Glomerular endothelial cell (primary cell): ENCODE measurements around the gene KLHL2. TPM values are rescaled to one million over a fixed set of nuclear protein-coding genes. Genes with fewer than 3 reads are reported as not detected.
"Not testable (repeated sequence)": the region's sequence is repeated elsewhere in the genome, so short reads cannot be mapped to it uniquely, and the experiment has no call there.

Source experiments
- DNase-seq: peaks from one replicate; pipeline ENCODE4 v3.0.0-alpha.2; 2011; ENCODE audit warnings: low read depth, low spot score; ENCODE audit errors: extremely low read depth
- total RNA-seq: library from RNA; depleted of rRNA; stranded (reverse); fragments of >200 nt; gene quantifications from 2 replicates; pipeline ENCODE4 v1.2.3, GENCODE V29; 2015

Gene KLHL2
- total RNA-seq, 1 donor from 2014 or later: 26.3 TPM

GRCh38 chr4:165229490-165230200 is 22.3 kb downstream of the KLHL2 start:
- DNase-seq: not testable (repeated sequence)

GRCh38 chr4:165232623-165233433 is 25.5 kb downstream of the KLHL2 start:
- DNase-seq: not testable (repeated sequence)

- no peak for DNase-seq
Observed at GRCh38 chr4:165234766-165235165, 27.4 kb downstream of the KLHL2 start.

GRCh38 chr4:165236852-165237251 is 29.5 kb downstream of the KLHL2 start:
- DNase-seq: not testable (repeated sequence)

GRCh38 chr4:165238041-165238640 is 30.8 kb downstream of the KLHL2 start:
- not testable (repeated sequence) for DNase-seq

- not testable (repeated sequence) for DNase-seq
Observed at GRCh38 chr4:165240761-165241160, 33.4 kb downstream of the KLHL2 start.

GRCh38 chr4:165244148-165244547 is 36.8 kb downstream of the KLHL2 start:
- not testable (repeated sequence) for DNase-seq

- DNase-seq: not testable (repeated sequence)
Observed at GRCh38 chr4:165244587-165245186, 37.3 kb downstream of the KLHL2 start.

- no peak for DNase-seq
Observed at GRCh38 chr4:165248102-165248501, 40.7 kb downstream of the KLHL2 start.

GRCh38 chr4:165248904-165249303 is 41.5 kb downstream of the KLHL2 start:
- DNase-seq: not testable (repeated sequence)

- not testable (repeated sequence) for DNase-seq
Observed at GRCh38 chr4:165254771-165255170, 47.4 kb downstream of the KLHL2 start.

GRCh38 chr4:165255439-165255838 is 48.1 kb downstream of the KLHL2 start:
- DNase-seq: peak; percentile 31

GRCh38 chr4:165256074-165256659 is 48.8 kb downstream of the KLHL2 start:
- not testable (repeated sequence) for DNase-seq

GRCh38 chr4:165259776-165260175 is 52.4 kb downstream of the KLHL2 start:
- not testable (repeated sequence) for DNase-seq

GRCh38 chr4:165262306-165262705 is 54.9 kb downstream of the KLHL2 start:
- not testable (repeated sequence) for DNase-seq

- not testable (repeated sequence) for DNase-seq
Observed at GRCh38 chr4:165263466-165263865, 56.1 kb downstream of the KLHL2 start.

GRCh38 chr4:165269931-165270330 is 62.6 kb downstream of the KLHL2 start:
- DNase-seq: not testable (repeated sequence)

GRCh38 chr4:165273443-165273842 is 66.1 kb downstream of the KLHL2 start:
- DNase-seq: not testable (repeated sequence)

- DNase-seq: not testable (repeated sequence)
Observed at GRCh38 chr4:165275357-165275756, 68.0 kb downstream of the KLHL2 start.

GRCh38 chr4:165279531-165279930 is 72.2 kb downstream of the KLHL2 start:
- not testable (repeated sequence) for DNase-seq
